Mesenteric fat pad (tissue), 1 donor: ENCODE results near the gene ADH1A. TPM values are rescaled to one million over a fixed set of nuclear protein-coding genes. Genes with fewer than 3 reads are reported as not detected.
"Not testable (repeated sequence)": the region's sequence is repeated elsewhere in the genome, so short reads cannot be mapped to it uniquely, and the experiment has no call there.

Source experiments
- DNase-seq: peaks from one replicate; pipeline ENCODE4 v3.0.0-alpha.2; 2020; ENCODE audit warnings: low spot score
- total RNA-seq: library from RNA; stranded (reverse); fragmentation: NEBNext Ultra II Directional; extraction: Animal tissue kit (Norgen Biotek cat#: 25700); gene quantifications from one replicate; pipeline ENCODE4 v1.2.1, GENCODE V29; 2021
- donor health status: DM: yes; HTN: yes; CAD: no.

ADH1A gene
- total RNA-seq, 1 donor from 2014 or later = 11.8 TPM

DNA sequence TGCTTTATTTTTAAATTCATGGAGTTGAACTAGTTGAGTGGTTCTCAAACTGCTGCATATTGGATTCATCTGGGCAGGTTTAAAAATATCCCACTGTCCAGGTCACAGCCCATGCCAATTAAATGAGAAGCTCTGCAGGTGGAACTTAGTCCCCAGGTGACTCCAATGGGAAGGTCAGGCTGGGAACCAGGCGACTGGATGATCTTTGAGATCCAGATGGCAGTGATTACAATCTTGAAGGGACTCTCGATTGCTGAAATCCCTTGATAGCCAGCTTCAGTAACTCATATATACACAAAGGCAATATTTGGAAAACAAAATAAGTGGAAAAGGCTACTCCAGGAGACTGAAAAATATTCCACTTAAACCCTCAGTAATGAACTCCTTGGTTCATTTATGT is 8.1 kb downstream of the ADH1A start:
- no peak for DNase-seq

GRCh38 chr4:99281261-99281660 is 9.5 kb downstream of the ADH1A start:
- DNase-seq = no peak

GRCh38 chr4:99276417-99276816 is 14.4 kb downstream of the ADH1A start:
- no peak for DNase-seq

GRCh38 chr4:99275885-99276284 is 14.9 kb downstream of the ADH1A start:
- DNase-seq = no peak

DNA sequence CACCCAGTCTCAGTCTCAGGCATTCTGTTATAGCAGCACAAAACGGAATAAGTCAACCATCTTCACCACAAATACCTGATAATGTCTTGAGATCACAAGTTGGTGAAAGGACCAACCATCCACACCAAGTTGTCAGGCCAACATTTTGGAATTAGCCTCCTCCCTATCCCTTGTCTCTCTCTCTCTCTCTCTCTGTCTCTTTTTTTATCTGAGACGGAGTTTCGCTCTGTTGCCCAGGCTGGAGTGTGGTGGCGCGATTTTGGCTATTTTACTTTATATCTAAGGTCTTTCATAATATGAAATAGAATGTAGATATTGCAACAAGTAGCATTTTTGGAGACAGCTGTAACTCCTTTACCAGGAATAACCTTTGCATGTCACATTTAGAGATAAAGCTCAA is 15.7 kb downstream of the ADH1A start:
- no peak for DNase-seq

DNA sequence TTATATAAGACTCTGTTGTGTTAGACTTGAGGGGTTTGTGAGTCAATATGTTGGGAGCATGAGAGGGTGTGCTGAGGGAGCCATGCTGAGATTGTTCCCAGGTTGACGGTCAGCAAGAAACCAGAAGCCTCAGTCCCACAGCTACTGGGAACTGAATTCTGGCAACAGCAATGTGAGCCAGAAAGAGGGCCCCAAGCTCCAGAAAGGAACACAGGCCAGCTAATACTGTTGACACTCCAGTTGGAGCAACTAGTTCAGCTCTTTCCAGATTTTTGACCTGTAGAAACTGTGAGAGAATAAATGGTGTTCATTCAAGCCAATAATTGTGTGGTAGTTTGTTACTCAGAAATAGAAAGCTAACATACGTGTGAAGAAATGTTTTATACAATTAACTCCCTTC is 17.1 kb downstream of the ADH1A start:
- DNase-seq = no peak

GRCh38 chr4:99264927-99265326 is 25.9 kb downstream of the ADH1A start:
- no peak for DNase-seq

- no peak for DNase-seq
Observed at GRCh38 chr4:99252746-99253145, 38.0 kb downstream of the ADH1A start.

DNA sequence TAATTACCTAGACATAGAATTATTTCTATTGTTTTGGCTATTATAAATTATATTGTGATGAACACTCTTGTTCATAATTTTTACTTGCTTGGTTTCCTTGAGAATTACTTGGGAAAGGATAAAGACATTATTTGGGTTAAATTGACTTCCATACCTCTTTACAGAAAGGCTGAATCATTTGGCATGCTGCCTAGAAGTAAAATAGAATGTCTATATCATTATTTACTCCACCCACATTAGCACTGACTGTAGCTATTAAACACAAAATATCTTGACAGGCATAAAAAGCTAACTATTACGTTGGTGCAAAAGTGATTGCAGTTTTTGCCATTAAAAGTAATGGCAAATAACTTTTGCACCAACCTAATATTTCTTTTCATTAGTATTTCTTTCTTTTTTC is 42.1 kb downstream of the ADH1A start:
- DNase-seq = no peak

GRCh38 chr4:99235955-99236354 is 54.8 kb downstream of the ADH1A start:
- no peak for DNase-seq

- DNase-seq = no peak
Observed at GRCh38 chr4:99234331-99235010, 56.3 kb downstream of the ADH1A start.

GRCh38 chr4:99233397-99233796 is 57.4 kb downstream of the ADH1A start:
- DNase-seq = not testable (repeated sequence)

DNA sequence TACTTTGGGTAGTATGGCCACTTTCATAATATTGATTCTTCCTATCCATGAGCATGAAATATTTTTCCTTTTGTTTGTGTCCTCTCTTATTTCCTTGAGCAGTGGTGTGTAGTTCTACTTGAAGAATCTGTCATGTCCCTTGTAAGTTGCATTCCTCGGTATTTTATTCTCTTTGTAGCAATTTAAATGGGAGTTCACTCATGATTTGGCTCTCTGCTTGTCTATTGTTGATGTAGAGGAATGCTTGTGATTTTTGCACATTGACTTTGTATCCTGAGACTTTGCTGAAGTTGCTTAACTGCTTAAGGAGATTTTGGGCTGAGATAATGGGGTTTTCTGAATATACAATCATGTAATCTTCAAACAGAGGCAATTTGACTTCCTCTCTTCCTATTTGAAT is 62.1 kb downstream of the ADH1A start:
- DNase-seq = not testable (repeated sequence)

GRCh38 chr4:99227646-99228045 is 63.1 kb downstream of the ADH1A start:
- DNase-seq = not testable (repeated sequence)

Other genes starting within 250 kb of the ADH1A start
- 296 TPM for gene ADH5, start 202.2 kb downstream of the ADH1A start, total RNA-seq
- gene ADH4, start 146.7 kb downstream of the ADH1A start, total RNA-seq = 4.8 TPM
- gene ADH6, start 71.7 kb downstream of the ADH1A start, total RNA-seq = not detected
- gene ADH1B, start 30.4 kb upstream of the ADH1A start, total RNA-seq = 2,315 TPM
- 79.9 TPM for gene ADH1C, start 61.8 kb upstream of the ADH1A start, total RNA-seq
- gene ADH7, start 144.4 kb upstream of the ADH1A start, total RNA-seq = not detected
- not detected for gene C4orf17, start 220.0 kb upstream of the ADH1A start, total RNA-seq